HepG2 (cell line): ENCODE results near the gene HLA-F. TPM values are rescaled to one million over a fixed set of nuclear protein-coding genes. Genes with fewer than 3 reads are reported as not detected.

ENCODE experiments used
- ERF ChIP-seq: IDR thresholded peaks from 2 replicates; pipeline ENCODE4 v1.6.1; 2018; ENCODE audit warnings: missing biosample characterization, missing genetic modification reagents
- GABPB1 ChIP-seq: IDR thresholded peaks from 2 replicates; pipeline ENCODE4 v1.6.1; 2016; ENCODE audit warnings: mild to moderate bottlenecking, missing genetic modification reagents, moderate library complexity, missing compliant biosample characterization
- HNRNPH1 ChIP-seq: fragments of 200-400 bp; formaldehyde crosslinking; optimal IDR thresholded peaks from 2 replicates; pipeline ENCODE3; 2017; ENCODE audit warnings: mild to moderate bottlenecking, low read depth, low read length
- IRX3 ChIP-seq: sonication (generic); formaldehyde crosslinking; IDR thresholded peaks from 2 replicates; pipeline ENCODE4 v1.8.1; 2023; ENCODE audit warnings: mild to moderate bottlenecking, low read depth, missing genetic modification reagents, borderline replicate concordance
- JUNB ChIP-seq: sonication (generic); formaldehyde crosslinking; IDR thresholded peaks from 2 replicates; pipeline ENCODE4 v1.8.0; 2022; ENCODE audit warnings: missing genetic modification reagents, mild to moderate bottlenecking, borderline replicate concordance
- KDM3A ChIP-seq: IDR thresholded peaks from 2 replicates; pipeline ENCODE4 v1.6.1; 2018; ENCODE audit warnings: low read depth, missing compliant biosample characterization
- RXRA ChIP-seq: sonication (generic); formaldehyde crosslinking; IDR thresholded peaks from 2 replicates; pipeline ENCODE4 v1.5.1; 2020; ENCODE audit warnings: missing genetic modification reagents
- TP53 ChIP-seq: sonication (generic); formaldehyde crosslinking; conservative IDR thresholded peaks from 2 replicates; pipeline ENCODE4 v1.4.0; 2020; ENCODE audit warnings: missing genetic modification reagents
- USF2 ChIP-seq, 2 experiments: sonication (generic) in 1 of 2; formaldehyde crosslinking in 1 of 2; IDR thresholded peaks; 2 replicates each; pipeline versions ENCODE4 v1.5.1 to v1.6.1; 2011 to 2020; ENCODE audit warnings: borderline replicate concordance in 1 of 2, low read depth in 1 of 2, low read length in 1 of 2, mild to moderate bottlenecking in 1 of 2, missing genetic modification reagents in 1 of 2, moderate library complexity in 1 of 2
- ZMAT5 ChIP-seq: sonication (generic); formaldehyde crosslinking; IDR thresholded peaks from 2 replicates; pipeline ENCODE4 v1.5.0; 2020; ENCODE audit warnings: mild to moderate bottlenecking, low read depth, missing genetic modification reagents, borderline replicate concordance
- ZNF232 ChIP-seq: sonication (generic); formaldehyde crosslinking; IDR thresholded peaks from 2 replicates; pipeline ENCODE4 v1.4.0; 2020; ENCODE audit warnings: missing genetic modification reagents, borderline replicate concordance
- ZNF282 ChIP-seq: fragments of 450-650 bp; IDR thresholded peaks from 2 replicates; pipeline ENCODE4 v1.6.1; 2018; ENCODE audit not compliant: partially characterized antibody
- ZNF619 ChIP-seq: sonication (generic); formaldehyde crosslinking; IDR thresholded peaks from 2 replicates; pipeline ENCODE4 v1.4.0; 2020; ENCODE audit warnings: mild to moderate bottlenecking, missing genetic modification reagents
- ZNF660 ChIP-seq: sonication (generic); formaldehyde crosslinking; IDR thresholded peaks from 2 replicates; pipeline ENCODE4 v1.5.1; 2020; ENCODE audit warnings: mild to moderate bottlenecking, low read depth, missing genetic modification reagents, borderline replicate concordance
- ZNF746 ChIP-seq: sonication (generic); formaldehyde crosslinking; IDR thresholded peaks from 2 replicates; pipeline ENCODE4 v1.8.0; 2022; ENCODE audit warnings: mild to moderate bottlenecking, missing genetic modification reagents
- ZNF777 ChIP-seq: sonication (generic); formaldehyde crosslinking; IDR thresholded peaks from 2 replicates; pipeline ENCODE4 v1.4.0; 2020; ENCODE audit warnings: missing genetic modification reagents
- ZNF879 ChIP-seq: sonication (generic); formaldehyde crosslinking; IDR thresholded peaks from 2 replicates; pipeline ENCODE4 v1.8.1; 2023; ENCODE audit warnings: missing genetic modification reagents
- polyA plus RNA-seq, 8 experiments: library from polyadenylated mRNA; depleted of rRNA in 3 of 8; stranded (reverse) in 7 of 8; unstranded in 1 of 8; fragments of >200 nt; fragmentation: Illumina TruSeq in 4 of 8; extraction: Trizol in 4 of 8; gene quantifications; 2 replicates each; pipeline versions ENCODE4 v1.2.1 to v1.2.3, GENCODE V29; 2011 to 2016; ENCODE audit warnings: low read depth in 4 of 8, missing spikeins in 1 of 8, mixed read lengths in 1 of 8; ENCODE audit not compliant: insufficient read depth in 1 of 8
- total RNA-seq, 5 experiments: library from RNA; depleted of rRNA; stranded (reverse); fragments of >200 nt; fragmentation: Illumina TruSeq; extraction: Trizol; gene quantifications; 2 replicates each; pipeline ENCODE4 v1.2.3, GENCODE V29; 2016; ENCODE audit warnings: low read depth in 1 of 5
- TF ChIP-seq, protein P1 (sequence below): sonication (generic); formaldehyde crosslinking; IDR thresholded peaks from 2 replicates; pipeline ENCODE4 v1.5.0; 2020; ENCODE audit warnings: mild to moderate bottlenecking, missing genetic modification reagents
- TF ChIP-seq, protein P2 (sequence below): sonication (generic); formaldehyde crosslinking; IDR thresholded peaks from 2 replicates; pipeline ENCODE4 v1.5.0; 2020; ENCODE audit warnings: mild to moderate bottlenecking, missing genetic modification reagents
- TF ChIP-seq, protein P3 (sequence below): sonication (generic); formaldehyde crosslinking; IDR thresholded peaks from 2 replicates; pipeline ENCODE4 v1.5.1; 2020; ENCODE audit warnings: mild to moderate bottlenecking, missing genetic modification reagents, moderate library complexity

Gene HLA-F
- total and polyA plus RNA-seq, 2 of the 13 experiments (the other 11 are each of a cell fraction or from before 2014, with no cell fraction given) = 6.0 to 6.1 TPM

GRCh38 chr6:29752451-29753308, 29.4 kb downstream of the HLA-F start (continued):
- TF ChIP-seq, protein P1, sequence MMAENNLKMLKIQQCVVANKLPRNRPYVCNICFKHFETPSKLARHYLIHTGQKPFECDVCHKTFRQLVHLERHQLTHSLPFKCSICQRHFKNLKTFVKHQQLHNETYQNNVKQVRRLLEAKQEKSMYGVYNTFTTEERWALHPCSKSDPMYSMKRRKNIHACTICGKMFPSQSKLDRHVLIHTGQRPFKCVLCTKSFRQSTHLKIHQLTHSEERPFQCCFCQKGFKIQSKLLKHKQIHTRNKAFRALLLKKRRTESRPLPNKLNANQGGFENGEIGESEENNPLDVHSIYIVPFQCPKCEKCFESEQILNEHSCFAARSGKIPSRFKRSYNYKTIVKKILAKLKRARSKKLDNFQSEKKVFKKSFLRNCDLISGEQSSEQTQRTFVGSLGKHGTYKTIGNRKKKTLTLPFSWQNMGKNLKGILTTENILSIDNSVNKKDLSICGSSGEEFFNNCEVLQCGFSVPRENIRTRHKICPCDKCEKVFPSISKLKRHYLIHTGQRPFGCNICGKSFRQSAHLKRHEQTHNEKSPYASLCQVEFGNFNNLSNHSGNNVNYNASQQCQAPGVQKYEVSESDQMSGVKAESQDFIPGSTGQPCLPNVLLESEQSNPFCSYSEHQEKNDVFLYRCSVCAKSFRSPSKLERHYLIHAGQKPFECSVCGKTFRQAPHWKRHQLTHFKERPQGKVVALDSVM = no peak
- 0 out of 2 replicates have a peak, but pooled peaks have one; percentile 53 for TF ChIP-seq ZNF777
- TF ChIP-seq, protein P2, sequence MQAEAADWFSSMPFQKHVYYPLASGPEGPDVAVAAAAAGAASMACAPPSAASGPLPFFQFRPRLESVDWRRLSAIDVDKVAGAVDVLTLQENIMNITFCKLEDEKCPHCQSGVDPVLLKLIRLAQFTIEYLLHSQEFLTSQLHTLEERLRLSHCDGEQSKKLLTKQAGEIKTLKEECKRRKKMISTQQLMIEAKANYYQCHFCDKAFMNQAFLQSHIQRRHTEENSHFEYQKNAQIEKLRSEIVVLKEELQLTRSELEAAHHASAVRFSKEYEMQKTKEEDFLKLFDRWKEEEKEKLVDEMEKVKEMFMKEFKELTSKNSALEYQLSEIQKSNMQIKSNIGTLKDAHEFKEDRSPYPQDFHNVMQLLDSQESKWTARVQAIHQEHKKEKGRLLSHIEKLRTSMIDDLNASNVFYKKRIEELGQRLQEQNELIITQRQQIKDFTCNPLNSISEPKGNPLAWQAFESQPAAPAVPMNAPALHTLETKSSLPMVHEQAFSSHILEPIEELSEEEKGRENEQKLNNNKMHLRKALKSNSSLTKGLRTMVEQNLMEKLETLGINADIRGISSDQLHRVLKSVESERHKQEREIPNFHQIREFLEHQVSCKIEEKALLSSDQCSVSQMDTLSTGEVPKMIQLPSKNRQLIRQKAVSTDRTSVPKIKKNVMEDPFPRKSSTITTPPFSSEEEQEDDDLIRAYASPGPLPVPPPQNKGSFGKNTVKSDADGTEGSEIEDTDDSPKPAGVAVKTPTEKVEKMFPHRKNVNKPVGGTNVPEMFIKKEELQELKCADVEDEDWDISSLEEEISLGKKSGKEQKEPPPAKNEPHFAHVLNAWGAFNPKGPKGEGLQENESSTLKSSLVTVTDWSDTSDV = no peak
- no peak for TF ChIP-seq TP53
- TF ChIP-seq GABPB1 (CRISPR knock-in tag) = peak; percentile 64
- TF ChIP-seq ZNF282 = no peak
- no peak for TF ChIP-seq IRX3 (CRISPR knock-in tag)
- TF ChIP-seq ERF (CRISPR knock-in tag) = peak; percentile 52; the same call in 1 of the 2 replicates
- TF ChIP-seq ZNF619 (CRISPR knock-in tag) = no peak
- peak; percentile 64 for TF ChIP-seq RXRA (CRISPR knock-in tag)
- no peak for TF ChIP-seq ZNF746 (CRISPR knock-in tag)
- TF ChIP-seq KDM3A (CRISPR knock-in tag) = peak; percentile 88
- TF ChIP-seq ZMAT5 (CRISPR knock-in tag) = no peak
- no peak for TF ChIP-seq JUNB (CRISPR knock-in tag)
- TF ChIP-seq ZNF660 (CRISPR knock-in tag) = no peak
- TF ChIP-seq USF2 (IDR thresholded peaks at IDR 0.05; ENCODE audit: low read depth, low read length) = no peak
- no peak for TF ChIP-seq USF2 (CRISPR knock-in tag; IDR thresholded peaks at IDR 0.05; ENCODE audit: borderline replicate concordance)
- no peak for TF ChIP-seq HNRNPH1
- TF ChIP-seq, protein P3, sequence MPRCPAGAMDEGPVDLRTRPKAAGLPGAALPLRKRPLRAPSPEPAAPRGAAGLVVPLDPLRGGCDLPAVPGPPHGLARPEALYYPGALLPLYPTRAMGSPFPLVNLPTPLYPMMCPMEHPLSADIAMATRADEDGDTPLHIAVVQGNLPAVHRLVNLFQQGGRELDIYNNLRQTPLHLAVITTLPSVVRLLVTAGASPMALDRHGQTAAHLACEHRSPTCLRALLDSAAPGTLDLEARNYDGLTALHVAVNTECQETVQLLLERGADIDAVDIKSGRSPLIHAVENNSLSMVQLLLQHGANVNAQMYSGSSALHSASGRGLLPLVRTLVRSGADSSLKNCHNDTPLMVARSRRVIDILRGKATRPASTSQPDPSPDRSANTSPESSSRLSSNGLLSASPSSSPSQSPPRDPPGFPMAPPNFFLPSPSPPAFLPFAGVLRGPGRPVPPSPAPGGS (CRISPR knock-in tag) = no peak
- TF ChIP-seq ZNF879 = no peak
- 0 out of 2 replicates have a peak, but pooled peaks have one; percentile 27 for TF ChIP-seq ZNF232 (CRISPR knock-in tag)
